Kidney tubule cell (primary cell): ENCODE results near the gene MAJIN.
A peak's percentile ranks its signal among the peaks of the same experiment; 100 is the strongest.

ENCODE experiments used
- DNase-seq: peaks from one replicate; pipeline ENCODE4 v3.0.0-alpha.2; 2018; ENCODE audit warnings: low spot score

MAJIN gene

DNA sequence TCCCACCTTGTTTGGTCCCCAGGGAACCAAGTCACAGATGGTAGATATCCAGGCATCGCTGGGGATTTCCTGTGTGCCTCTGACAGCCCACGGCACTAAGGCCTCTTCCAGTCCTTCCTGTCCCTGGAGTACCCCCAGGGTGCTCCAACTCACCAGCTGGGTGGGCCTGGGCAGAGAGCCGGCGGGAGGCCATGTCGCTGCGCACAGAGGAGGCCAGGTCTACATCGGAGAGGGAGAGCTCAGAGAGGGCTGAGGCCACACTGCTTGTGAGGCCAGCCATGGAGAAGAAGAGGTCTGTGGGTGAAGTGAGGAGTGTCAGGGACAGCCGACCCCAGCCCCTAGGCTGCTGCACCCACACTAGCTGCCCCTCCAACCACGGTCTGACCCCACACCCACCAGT is 60.2 kb downstream of the MAJIN start:
- DNase-seq = no peak

DNA sequence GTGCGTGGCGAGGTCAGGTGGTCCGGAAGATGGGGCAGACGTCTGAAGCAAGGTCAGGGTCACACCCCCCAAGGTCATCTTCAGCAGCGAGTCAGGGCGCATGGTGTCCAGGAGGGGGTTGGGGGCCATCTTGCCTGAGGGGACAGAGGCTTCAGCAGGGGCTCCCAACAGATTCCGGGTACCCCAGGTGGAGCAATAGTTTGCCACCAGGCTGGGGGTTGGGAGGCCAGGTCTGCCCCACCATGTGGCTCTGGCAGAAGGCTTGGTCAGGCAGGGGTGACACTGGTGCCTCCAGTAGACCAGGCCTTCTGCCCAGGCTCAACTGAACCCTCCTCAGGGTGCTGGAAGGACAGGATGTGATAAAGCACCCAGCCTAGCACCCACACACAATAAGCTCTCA is 60.8 kb downstream of the MAJIN start:
- no peak for DNase-seq

DNA sequence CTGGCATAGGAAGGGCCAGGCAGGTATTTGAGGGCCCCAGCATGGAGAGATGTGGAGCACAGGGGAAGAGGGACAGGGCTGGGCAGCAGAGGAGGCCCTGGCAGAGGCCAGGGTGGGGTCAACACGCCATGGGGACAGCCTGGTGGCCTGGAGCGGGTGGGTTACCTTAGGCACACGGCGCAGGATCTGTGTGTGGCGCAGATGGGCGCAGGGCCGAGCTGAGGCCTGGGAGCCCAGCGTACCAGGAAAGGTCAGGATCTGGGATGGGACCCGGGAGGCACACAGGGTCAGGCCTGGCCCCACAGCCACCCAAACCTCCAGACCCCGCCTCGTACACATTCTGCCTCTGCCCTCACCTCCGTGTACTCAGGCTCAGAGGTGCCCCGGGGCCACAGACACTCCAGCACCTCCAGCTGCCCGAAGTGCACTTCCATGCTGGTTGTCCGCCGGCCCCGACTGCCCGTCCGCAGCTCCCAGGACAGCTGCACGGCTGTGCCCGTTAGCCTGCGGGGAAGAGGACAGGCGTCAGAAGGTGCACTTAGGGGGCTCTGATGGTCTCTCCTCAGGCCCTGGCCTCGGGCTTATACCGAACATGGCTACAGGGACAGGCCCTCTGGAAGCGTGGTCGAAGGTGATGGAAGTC is 61.3 kb downstream of the MAJIN start:
- DNase-seq = no peak

DNA sequence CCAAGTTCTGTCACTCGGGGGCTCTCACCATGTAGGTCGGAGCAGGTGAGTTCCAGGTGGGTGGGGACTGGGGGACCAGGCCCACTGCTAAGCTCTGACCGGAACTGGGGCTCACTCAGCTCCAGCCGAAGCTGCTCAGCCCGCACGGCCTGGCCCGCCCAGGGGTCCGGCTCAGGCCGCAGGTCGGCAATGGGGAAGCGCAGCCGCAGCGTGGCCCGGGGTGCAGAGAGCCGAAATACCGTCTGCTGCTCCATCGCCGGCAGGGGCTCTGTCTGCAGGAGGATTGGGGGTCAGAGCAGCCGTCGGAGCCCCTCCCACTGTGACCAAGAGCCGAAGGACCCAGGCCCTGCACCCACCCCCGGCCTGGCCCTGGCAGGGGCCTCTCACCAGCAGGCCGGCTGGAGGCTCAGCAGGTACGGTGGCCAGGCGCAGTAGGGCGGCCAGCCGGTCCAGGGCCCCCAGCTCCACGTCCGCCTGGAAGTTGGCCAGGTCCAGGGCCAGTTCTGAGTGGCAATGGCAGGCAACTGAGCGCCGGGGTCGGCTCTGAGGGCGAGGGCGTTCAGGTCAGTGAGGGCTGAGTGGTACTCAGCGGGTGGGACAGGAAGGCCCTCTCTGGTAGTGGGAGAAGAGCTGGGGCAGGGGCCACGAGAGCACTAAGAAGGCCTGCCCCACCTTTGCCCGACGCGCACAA is 62.1 kb downstream of the MAJIN start:
- DNase-seq = no peak

DNA sequence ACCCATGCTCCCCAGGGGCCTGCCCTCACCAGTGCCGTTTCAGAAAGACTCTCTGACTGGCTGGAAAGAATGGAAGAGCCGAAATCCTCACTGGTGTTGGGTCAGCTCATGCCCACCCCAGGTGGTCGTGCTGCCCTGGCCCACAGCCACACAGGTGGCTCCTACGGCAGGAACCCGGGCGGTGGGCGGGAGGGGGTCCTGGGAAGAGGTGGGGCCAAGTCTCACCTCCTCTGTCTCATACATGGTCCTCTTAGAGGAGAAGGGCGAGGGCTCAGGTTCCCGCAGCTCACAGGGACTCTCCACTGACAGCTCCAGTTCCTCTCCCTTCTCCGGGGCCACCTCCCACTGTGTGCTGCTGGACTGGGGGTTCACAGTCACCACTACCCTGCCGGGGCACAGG is 63.1 kb downstream of the MAJIN start:
- DNase-seq = no peak

DNA sequence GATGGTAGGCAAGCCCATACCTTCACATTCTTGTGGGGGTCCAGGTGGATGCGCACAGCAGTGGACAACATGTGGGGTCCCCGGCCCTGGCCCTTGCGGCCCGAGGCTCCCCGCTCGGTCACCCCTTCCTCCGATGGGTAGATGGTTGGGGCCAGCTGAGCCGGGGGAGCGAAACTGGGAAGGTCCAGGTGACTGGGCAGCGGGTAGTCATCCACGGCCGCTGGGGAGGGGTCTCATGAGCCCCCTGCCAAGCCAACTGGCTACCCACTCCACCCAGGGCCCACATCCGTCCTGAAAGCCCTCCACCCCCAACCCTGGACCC is 65.6 kb downstream of the MAJIN start:
- DNase-seq = no peak

DNA sequence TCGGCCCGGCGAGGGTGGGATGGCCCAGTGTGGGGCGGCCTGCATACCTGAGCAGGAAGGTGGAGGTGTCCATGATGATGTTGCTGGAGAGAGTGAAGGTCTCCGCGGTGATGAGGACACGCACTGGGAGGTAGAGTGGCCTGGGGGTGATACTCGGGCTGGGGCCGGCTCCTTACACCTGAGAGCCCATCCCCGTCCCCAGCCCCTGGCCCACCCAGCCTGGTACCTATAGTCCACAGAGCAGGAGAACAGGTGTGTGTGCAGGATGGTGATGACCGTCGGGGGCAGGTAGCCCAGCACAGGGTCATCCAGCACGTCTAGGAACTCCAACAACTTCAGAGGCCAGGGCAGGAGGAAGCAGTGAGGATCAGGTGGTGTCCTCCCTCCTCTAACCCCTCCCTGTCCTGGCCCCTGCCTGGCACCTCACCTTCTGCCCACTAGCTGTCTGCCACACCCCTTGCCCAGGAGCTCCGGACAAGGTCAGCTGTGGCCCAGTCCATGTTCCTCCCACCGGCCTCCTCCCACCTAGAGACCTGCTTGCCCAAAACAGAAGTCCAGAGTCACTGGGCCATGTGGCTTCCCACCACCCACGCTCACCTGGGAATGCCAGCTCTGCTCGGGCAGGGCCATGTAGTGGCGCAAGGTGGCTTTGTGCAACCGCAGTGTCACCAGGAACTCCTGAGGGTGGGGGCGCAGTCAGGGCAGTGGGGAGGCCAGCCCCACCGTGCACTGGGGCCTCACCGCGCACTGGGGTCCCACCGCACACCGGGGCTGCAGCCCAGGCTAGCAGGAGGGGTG is 66.2 kb downstream of the MAJIN start:
- DNase-seq = no peak

DNA sequence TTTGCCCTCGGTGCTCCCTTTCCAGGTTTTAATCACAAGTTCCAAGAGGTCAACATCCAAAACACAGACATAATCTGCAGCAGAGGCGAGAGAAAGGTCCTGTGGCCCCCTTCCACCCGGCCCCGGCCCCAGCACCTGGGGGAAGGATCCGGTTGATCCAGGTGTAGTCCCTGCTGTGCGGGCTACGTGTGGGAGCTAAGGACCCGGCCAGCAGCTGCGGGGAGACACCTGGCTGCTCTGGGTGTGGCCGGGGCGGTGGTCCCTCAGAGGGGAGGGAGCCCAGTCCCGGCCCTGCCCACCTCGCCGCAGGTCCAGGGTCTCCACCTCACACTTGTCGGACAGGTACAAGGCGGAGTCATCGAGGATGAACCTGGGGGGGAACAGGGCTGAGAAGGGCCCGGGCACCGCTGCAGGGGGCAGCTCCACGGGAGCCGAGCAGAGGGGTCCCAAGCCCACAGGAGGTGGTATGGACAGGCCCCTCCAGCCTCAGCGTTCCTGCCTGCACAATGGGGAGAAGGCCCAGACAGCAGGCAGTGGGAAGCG is 68.5 kb downstream of the MAJIN start:
- no peak for DNase-seq

DNA sequence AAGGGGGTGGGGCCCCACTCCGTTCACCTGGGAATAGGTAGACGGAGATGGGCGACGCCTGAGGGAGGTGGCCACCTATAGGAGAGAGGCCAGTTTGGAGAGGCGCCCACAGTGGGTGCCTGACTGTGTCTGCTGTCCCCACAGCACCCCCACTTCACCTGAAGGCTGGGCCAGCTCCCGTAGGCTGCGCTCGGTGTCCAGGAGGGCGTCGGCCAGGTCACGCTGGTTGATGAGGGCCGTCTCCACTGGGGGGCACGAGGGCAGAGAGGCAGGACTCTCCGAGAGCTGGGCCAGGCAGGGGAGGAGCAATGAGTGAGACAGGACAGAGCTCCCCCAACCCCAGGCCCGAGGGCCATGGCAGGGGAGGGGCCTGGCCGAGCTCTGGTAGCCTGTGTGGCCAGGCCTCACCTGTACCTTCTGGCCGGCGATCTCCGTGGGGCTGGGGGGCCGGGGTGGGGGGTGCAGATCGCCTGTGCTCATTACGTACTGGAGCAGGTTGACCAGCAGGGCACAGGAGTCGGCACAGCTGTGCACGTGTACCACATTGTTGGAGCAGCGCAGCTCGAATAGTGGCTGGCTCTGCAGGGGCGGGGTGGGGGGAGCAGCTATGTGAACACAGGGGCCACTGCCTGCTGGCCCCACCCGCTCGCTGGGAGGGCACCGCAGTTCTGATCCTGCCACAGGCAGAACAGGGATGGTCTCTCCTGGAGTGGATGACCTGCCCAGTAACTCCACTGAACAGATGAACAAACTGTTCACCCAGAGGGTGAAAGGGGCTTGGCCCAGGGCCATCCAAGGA is 69.6 kb downstream of the MAJIN start:
- DNase-seq = no peak

DNA sequence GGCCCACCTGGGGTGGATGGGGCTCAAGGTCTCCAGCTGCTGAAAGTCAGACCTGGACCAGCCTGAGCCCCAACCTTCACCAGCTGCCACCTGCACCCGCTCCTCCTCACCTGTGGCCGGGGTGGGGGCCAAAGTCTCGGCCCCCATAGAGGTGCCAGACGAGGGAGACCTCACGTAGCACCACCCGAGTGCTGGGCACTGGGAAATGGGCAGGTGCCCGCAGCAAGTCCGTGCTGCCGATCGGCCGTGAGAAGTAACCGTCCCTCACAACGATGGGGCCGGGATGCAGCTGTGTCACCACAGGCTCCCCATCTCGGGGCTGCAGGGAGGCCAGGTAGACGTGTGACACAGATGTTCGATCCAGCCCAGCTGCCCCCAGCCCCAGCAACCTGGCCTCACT is 71.1 kb downstream of the MAJIN start:
- no peak for DNase-seq

DNA sequence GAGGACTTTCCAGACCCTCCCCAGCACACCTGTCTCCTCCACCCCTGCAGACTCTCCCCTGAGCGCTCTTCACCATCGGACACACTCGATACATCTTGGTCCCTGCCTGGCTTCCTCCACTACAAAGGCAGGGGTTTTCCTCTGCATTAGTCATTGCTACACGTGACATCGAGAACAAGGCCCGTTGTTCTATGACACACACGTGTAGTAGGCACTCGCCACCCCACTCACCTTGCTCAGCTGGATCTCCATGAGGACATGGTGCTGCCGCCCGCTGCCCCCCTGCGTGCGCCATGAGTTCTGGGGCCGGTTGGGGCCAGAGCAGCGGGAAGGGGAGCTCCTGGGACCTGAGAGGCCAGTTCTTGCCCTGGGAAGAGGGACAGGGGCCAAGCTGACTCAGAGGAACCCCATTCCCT is 71.6 kb downstream of the MAJIN start:
- peak; percentile 25 for DNase-seq

DNA sequence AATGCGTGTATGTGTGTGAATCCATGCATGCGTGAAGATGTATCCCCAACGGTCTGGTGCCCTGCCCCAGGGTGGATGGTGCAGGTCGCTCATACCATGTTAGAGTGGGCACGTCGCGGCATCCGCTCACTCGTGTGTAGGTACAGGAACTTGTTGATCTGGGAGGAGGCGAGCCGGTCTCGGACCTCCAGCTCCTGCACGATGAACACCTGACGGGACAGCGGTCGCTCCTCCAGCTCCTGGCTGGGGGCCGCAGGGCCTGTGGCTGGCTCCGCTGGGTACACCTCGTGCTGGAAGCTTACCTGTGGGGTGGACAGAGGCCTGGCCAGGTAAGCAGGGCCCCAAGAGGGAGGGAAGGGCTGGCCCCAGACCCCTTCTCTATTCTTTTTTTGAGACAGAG is 73.4 kb downstream of the MAJIN start:
- no peak for DNase-seq

DNA sequence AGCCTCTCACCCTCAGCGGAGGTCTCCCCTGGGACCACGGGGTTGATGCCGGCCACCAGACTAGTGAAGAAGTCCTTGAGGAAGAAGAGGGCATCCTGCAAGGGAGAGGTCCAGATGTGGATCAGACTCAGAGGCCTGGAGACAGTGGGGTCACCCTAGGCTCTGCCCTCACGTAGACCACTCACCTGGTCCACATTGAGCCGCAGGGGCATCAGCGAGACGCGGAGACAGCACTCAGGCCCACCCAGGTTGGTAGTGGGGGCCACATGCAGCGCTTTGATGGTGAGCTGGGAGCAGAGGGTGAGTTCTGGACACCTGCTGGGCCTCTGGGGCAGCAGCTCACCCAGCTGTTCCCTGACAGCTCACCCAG is 73.8 kb downstream of the MAJIN start:
- no peak for DNase-seq

DNA sequence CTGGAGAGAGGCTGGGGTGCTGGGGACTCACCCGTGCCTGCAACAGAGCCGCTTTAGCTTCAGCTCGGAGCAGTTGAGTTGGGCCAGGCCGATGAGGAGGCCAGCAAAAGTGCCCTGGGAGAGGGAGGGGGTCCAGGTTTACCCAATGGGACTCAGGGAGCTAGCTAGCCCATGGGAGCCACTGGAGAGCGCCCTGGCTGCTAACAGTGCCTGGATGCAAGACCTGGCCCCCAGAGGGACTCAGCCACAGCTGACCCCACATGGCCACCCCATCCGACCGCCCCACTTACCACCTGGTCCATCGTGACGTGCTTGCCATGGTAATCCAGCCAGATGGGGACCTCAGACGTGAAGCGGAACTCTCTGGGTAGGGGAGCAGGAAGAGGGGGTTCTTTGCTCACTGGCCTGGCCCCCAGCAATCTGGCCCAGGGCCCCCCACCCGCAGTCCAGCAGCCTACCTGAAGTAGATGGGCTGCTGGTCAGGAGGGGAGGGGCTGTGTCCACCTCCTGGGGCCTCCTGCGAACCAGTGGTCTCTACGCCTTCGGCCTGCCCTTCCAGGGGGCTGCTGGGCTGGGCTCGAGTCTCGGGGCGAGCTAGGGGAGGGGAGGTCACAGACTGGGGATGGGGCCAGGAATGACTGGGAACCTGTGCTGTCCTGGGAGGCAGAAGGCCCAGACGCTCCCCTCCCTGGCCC is 74.4 kb downstream of the MAJIN start:
- DNase-seq = no peak

DNA sequence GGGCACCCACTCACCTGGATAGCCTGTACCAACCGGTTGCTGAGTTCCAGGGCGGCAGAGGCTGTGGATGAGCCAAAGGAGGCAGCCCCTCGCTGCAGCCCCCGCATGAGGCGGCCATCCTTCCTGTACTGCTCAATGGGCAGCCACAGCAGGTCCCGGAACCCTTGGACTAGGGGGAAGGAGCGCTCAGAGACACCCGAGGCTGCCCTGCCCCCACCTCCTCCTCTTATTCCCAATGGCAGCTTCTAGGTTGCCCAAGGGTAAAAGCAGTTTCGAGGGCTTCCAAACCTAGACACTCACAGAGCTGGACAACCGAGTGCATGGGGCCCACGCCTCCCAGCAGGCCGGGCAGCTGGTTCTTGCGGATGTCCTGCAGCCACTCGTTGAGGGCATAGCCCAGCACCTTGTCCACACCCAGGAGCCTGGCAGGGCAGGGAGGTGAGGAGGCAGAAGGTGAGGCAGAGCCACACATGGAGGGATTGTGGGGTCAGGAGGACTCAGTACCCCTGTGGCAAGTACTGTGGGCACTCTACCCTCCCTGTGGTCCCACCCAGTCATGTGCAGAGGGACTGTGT is 75.4 kb downstream of the MAJIN start:
- no peak for DNase-seq

DNA sequence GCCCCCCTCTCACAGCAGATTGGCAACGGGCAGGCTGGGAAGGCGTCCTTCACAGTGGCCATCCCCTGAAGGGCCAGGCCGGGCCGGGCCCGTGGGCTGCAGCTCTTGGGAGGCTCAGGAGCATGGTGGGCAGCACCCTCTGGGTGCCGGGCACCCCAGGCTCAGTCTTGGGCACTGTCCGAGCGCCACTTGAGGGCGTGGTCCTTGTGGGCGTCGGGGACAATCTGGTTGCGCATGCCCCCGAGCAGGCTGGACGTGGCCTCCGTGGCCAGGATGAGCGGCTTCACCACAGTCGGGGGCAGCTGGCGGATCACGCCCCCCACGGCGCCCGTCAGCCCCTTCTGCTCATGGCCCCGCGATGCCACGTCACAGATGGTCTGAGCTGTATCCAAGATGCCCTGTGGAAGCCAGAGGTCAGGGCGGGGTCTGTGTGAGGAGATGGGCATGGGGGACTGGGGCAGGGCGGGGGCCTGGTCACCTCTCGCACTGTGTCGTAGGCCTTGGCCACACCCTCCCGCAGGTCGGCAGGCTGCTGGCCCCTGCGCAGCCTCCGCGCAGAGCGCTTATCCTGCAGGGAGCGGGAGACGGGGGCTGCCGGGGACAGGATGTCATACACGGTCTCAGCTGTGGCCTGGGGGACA is 77.0 kb downstream of the MAJIN start:
- no peak for DNase-seq

DNA sequence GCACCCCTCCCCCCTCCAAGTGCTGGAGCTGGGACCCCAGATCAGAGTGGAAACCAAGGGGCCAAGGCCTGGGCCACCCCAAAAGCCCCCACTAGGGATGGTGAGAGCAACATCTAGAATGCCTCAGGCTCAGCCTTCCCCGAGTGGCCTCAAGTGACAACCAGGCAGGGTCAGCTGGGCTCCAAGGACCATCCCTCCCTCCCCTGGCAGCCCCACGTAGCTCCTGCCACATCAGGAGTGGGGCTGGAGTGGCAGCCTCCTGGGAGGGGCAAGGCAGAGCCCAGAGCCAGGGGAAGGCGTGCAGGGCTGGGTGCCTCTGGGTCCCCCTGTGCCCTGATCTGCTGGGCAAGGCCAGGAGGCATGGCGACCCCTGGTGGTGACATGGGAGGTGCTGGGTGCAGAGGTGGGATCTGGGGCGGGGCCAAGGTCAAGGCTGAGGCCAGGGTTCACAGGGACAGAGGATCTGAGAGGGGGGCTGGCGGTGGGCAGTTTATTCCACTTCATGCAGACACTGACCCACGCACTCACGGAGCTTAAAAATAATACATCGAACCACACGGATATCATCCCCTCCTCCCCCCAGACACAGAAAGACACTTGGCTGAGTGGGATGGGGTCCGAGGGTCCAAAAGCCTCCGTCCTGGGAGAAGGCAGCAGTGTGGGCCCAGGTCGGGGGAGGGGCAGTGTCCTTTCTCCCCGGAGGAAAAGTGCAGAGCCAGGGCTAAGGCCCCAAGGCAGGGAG is 77.7 kb downstream of the MAJIN start:
- peak; percentile 79 for DNase-seq

DNA sequence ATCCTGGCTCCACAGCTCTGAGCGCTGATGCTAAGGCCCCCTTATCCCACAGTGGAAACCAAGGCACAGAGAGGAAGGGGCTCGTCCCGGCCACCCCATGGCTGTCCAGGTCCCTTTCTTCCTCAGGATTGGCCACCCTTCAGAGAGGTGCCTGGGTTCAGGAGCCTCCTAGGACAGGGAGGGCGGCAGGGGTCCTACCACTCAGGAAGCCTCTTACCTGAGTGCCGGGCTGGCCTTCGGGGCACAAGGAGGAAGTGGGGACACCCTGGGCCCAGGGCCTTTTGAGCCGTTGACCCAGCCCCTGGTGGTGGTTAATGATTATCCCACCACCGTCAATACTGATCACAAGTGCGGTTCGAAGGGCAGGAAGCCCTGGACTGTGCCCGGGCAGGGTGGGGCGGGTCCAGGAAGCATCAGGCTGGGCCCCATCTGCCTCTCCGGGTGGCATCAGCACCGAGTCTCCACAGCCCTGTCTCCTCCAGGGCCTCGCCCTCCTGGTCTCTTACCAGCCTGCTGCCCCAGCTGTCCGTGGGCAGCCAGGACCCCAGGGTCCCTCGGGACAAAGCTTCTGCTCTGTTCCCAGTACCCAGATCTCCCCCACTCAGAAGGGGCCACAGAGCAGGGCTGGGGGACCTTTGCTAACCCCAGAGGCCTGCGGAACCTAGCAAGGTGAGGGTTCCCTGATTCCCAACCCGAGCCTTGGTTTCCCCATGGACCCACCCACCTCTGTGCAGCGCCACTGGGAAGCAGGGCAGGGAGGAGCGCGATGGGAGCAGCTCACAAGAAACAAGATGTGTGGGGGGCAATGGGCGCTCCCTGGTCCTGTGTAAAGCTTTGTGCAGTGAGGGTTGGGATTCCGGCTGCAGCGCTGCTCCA is 78.5 kb downstream of the MAJIN start:
- DNase-seq = peak; percentile 78

DNA sequence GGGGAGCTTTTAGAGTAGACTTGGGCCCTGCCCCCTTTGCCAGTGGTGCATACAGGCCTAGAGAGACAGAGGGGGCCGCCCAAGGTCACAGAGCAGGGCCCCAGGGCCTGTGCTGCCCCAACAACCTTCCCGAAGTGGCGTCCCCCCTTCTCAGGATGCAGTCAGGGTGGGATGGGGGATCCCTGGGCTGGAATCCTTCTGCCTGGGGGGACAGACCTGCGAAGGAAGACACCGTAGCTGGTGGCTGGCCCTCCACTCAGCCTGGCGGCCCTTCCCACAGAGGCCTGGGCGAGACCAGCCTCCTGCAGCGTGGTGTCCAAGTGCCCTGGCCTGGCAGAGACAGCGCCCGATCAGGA is 79.1 kb downstream of the MAJIN start:
- DNase-seq = no peak
